Measurements from ENCODE around the gene LRP1-AS. TPM values are rescaled to one million over a fixed set of nuclear protein-coding genes. Genes with fewer than 3 reads are reported as not detected.

The LRP1-AS gene
- total RNA-seq, 4 donors from 2014 or later, result not detected

DNA sequence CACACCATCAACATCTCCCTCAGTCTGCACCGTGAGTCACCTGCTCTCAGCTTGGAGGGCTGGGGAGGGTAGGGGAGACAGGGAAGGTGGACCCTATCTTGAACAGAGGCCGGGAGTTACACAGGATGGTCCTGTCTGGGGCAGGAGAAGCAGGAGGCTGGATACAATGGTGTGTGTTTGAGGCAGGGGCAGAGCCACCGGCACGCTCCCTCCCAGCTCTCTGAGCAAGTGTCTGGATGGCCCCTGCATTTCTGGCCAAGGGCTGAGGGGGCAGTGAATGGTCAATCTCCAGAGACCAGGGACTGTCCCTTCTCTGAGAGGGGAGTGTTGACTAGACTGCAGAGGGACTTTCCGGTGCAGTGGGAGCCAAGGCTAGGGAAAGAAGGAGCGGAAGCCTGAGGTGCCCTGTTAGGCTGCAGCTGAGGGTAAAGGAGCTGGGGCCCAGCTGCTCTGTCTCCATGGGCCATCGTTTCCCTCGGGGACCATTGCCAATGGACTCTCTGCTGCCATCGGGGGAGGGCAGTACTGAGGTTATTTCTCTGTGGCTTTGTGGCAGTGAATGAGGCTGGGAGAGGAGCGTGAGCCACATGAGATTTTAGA, 1.9 kb downstream of the LRP1-AS start:
- intact Hi-C loops (cut with DNase I), result no loop called here
- Histone ChIP-seq H3K27me3 (no peaks in the 10 kb centered on the region), H3K4me3 (no peak overlapping the region), H3K4me1 (peaks cover 13 to 73% (median 39%) of the 10 kb centered on the region in 3 donors), H3K36me3 (peaks cover 25 to 99% (median 40%) of the 10 kb centered on the region in 3 donors), H3K27ac (peak overlapping the region in 3 of 4 donors; percentile 11 to 87 (median 67)), H3K9me3 (no peaks in the 10 kb centered on the region)
- 69 to 74% methylated on average over 6 to 8 of the region's 10 CpGs for WGBS, 2 donors
- no peak for TF ChIP-seq POLR2A (IDR thresholded peaks at IDR 0.05)
- TF ChIP-seq, protein P1, sequence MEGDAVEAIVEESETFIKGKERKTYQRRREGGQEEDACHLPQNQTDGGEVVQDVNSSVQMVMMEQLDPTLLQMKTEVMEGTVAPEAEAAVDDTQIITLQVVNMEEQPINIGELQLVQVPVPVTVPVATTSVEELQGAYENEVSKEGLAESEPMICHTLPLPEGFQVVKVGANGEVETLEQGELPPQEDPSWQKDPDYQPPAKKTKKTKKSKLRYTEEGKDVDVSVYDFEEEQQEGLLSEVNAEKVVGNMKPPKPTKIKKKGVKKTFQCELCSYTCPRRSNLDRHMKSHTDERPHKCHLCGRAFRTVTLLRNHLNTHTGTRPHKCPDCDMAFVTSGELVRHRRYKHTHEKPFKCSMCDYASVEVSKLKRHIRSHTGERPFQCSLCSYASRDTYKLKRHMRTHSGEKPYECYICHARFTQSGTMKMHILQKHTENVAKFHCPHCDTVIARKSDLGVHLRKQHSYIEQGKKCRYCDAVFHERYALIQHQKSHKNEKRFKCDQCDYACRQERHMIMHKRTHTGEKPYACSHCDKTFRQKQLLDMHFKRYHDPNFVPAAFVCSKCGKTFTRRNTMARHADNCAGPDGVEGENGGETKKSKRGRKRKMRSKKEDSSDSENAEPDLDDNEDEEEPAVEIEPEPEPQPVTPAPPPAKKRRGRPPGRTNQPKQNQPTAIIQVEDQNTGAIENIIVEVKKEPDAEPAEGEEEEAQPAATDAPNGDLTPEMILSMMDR (IDR thresholded peaks at IDR 0.05), result no peak
- DNase-seq, result no peak

DNA sequence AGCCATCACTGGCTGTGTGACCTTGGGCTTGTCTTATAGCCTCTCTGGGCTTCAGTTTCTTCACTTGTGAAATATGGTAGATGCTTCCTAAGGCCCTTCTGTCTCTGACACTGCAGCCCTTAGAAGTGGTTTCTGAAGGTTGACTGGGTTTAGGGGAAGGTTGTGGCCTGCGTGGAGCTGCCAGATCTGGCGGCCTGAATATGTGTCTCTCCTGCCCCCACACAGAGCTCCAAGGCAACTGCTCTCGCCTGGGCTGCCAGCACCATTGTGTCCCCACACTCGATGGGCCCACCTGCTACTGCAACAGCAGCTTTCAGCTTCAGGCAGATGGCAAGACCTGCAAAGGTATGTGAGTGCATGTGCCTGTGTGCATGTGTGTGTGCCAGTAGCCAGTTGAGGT, 4.0 kb downstream of the LRP1-AS start:
- DNase-seq, result no peak
- no peaks in the 10 kb centered on the region for H3K27me3 ChIP-seq
- H3K27ac ChIP-seq, result peak overlapping the region in 2 of 4 donors; percentile 38 to 51
- peaks cover 25 to 100% (median 43%) of the 10 kb centered on the region in 3 donors for H3K36me3 ChIP-seq
- peaks cover 3 to 62% (median 23%) of the 10 kb centered on the region in 3 donors for H3K4me1 ChIP-seq
- 95% methylated on average over 3 of the region's 4 CpGs; no CpG with 5 or more reads in 1 of the 2 donors for WGBS, 2 donors
- no peaks in the 10 kb centered on the region for H3K9me3 ChIP-seq
- no peak for TF ChIP-seq POLR2A (IDR thresholded peaks at IDR 0.05)
- intact Hi-C loops (cut with DNase I), result no loop called here
- H3K4me3 ChIP-seq, result no peak overlapping the region

DNA sequence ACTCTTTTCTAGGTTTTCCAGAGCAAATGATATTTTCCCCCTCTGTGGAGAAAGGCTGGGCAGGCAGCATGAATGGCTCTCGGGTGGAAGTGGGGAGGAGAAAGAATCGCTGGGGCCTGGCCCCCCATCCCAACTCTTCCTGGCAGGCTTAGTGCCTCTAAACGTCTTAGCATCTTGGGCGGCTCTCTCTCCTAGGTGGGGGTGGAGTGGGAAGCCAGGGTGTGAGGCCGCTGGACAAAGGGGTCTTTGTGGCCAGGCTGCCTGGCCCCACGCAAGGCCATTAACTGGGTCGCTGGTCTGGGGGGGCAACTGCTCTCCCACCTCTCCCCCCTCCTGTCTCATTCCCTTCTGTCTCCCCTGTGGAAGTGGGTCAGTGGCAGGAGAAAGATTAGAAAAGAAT, 4.7 kb downstream of the LRP1-AS start:
- intact Hi-C loops (cut with DNase I), result no loop called here
- Histone ChIP-seq H3K9me3 (no peaks in the 10 kb centered on the region), H3K36me3 (peaks cover 25 to 100% (median 43%) of the 10 kb centered on the region in 3 donors), H3K27ac (peak overlapping the region in 3 of 4 donors; percentile 38 to 51 (median 45)), H3K4me3 (no peak overlapping the region), H3K4me1 (peaks cover 0 to 62% (median 20%) of the 10 kb centered on the region in 3 donors), H3K27me3 (no peaks in the 10 kb centered on the region)
- WGBS, 2 donors, result 65 to 81% methylated on average over 6 to 7 of the region's 7 CpGs
- no peak for DNase-seq
- TF ChIP-seq, protein P1 (IDR thresholded peaks at IDR 0.05), result no peak
- no peak for TF ChIP-seq POLR2A (IDR thresholded peaks at IDR 0.05)

DNA sequence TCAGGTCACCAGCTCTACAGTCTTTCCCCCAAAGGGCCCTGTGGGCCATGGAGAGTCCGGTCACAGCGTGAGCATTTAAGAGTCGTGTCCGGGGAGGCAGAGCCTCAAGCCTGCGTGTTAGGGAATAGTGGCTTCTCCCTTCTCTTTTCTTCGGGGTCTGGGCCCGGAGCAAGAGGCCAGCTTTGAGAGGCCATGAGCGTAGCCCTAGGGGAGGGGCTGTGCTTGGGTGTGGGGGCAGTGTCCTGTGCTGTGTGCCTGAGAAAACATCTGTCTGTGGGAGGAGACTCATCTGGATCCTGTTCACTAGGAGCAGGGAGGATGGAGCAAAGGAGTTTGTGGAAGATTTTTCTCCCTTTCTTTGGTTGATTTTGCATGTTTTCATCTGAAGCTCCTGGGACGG, 5.3 kb downstream of the LRP1-AS start:
- no peaks in the 10 kb centered on the region for H3K27me3 ChIP-seq
- peaks cover 25 to 100% (median 43%) of the 10 kb centered on the region in 3 donors for H3K36me3 ChIP-seq
- H3K4me3 ChIP-seq, result no peak overlapping the region
- TF ChIP-seq POLR2A (IDR thresholded peaks at IDR 0.05), result no peak
- TF ChIP-seq, protein P1 (IDR thresholded peaks at IDR 0.05), result no peak
- 81 to 87% methylated on average over 7 to 9 of the region's 9 CpGs for WGBS, 2 donors
- H3K9me3 ChIP-seq, result no peaks in the 10 kb centered on the region
- H3K27ac ChIP-seq, result peak overlapping the region in 2 of 4 donors; percentile 45 to 51
- H3K4me1 ChIP-seq, result peaks cover 0 to 62% (median 14%) of the 10 kb centered on the region in 3 donors
- DNase-seq, result no peak
- intact Hi-C loops (cut with DNase I), result no loop called here

DNA sequence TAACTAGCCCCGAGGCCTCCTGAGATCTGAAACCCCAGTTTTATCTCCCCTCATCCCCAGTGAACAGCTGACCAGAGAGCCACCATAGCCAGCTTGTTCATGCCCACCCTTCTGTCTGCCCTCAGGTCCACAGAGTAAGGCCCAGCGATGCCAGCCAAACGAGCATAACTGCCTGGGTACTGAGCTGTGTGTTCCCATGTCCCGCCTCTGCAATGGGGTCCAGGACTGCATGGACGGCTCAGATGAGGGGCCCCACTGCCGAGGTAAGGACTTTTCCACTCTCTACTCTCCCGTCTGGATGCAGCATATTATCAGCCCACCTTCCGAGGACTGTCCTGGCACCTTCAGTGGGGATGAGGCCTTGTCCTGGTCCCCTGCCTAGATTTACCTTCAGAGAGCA, 6.2 kb downstream of the LRP1-AS start:
- TF ChIP-seq, protein P1 (IDR thresholded peaks at IDR 0.05), result no peak
- no peak for TF ChIP-seq POLR2A (IDR thresholded peaks at IDR 0.05)
- H3K9me3 ChIP-seq, result no peaks in the 10 kb centered on the region
- H3K4me1 ChIP-seq, result peaks cover 0 to 62% (median 8%) of the 10 kb centered on the region in 3 donors
- H3K27me3 ChIP-seq, result no peaks in the 10 kb centered on the region
- H3K27ac ChIP-seq, result peak overlapping the region in 3 of 4 donors; percentile 17 to 51 (median 26)
- DNase-seq, result no peak
- intact Hi-C loops (cut with DNase I), result no loop called here
- peaks cover 25 to 92% (median 43%) of the 10 kb centered on the region in 3 donors for H3K36me3 ChIP-seq
- no peak overlapping the region for H3K4me3 ChIP-seq
- 82 to 88% methylated on average over 6 to 8 of the region's 8 CpGs for WGBS, 2 donors
